H1 (cell line): ENCODE results near the gene MMP11. TPM values are rescaled to one million over a fixed set of nuclear protein-coding genes. Genes with fewer than 3 reads are reported as not detected.

Experiments
- CEBPB ChIP-seq: IDR thresholded peaks from 2 replicates; pipeline ENCODE4 v1.6.1; 2012; ENCODE audit warnings: low read depth, low read length
- CREB1 ChIP-seq: IDR thresholded peaks from 2 replicates; pipeline ENCODE4 v1.6.1; 2012; ENCODE audit warnings: inconsistent platforms
- FOSL1 ChIP-seq: IDR thresholded peaks from 2 replicates; pipeline ENCODE4 v1.6.1; 2011; ENCODE audit warnings: mild to moderate bottlenecking, low read depth, low read length, moderate library complexity; ENCODE audit not compliant: insufficient read depth
- JUND ChIP-seq: IDR thresholded peaks from 2 replicates; pipeline ENCODE4 v1.6.1; 2011; ENCODE audit warnings: mild to moderate bottlenecking, improper control_type of control experiment, low read length
- MAFK ChIP-seq: IDR thresholded peaks from 2 replicates; pipeline ENCODE4 v1.6.1; 2012; ENCODE audit warnings: low read depth, mild to moderate bottlenecking, improper control_type of control experiment, low read length
- SP4 ChIP-seq: IDR thresholded peaks from 2 replicates; pipeline ENCODE4 v1.6.1; 2012; ENCODE audit warnings: low read length, inconsistent platforms
- TAF1 ChIP-seq: IDR thresholded peaks from 2 replicates; pipeline ENCODE4 v1.6.1; 2011; ENCODE audit warnings: mild to moderate bottlenecking, low read depth, low read length
- polyA plus RNA-seq, 7 experiments: library from polyadenylated mRNA; depleted of rRNA in 3 of 7; stranded (reverse) in 5 of 7; unstranded in 2 of 7; fragments of >200 nt in 5 of 7; fragments of 200-250 nt in 2 of 7; gene quantifications; 1 replicate in 5 of 7; 2 replicates in 1 of 7; 4 replicates in 1 of 7; pipeline versions ENCODE4 v1.2.1 to v1.2.3, GENCODE V29; 2011 to 2013; ENCODE audit warnings: missing spikeins in 2 of 7, mixed read lengths in 2 of 7
- total RNA-seq: library from RNA; stranded (reverse); fragmentation: NEBNext Ultra II Directional; extraction: Animal tissue kit (Norgen Biotek cat#: 25700); gene quantifications from 2 replicates; pipeline ENCODE4 v1.2.1, GENCODE V29; 2021

Gene MMP11
- total and polyA plus RNA-seq, 2 of the 8 experiments (the other 6 are each of a cell fraction or from before 2014, with no cell fraction given): 10.2 to 18.3 TPM

DNA sequence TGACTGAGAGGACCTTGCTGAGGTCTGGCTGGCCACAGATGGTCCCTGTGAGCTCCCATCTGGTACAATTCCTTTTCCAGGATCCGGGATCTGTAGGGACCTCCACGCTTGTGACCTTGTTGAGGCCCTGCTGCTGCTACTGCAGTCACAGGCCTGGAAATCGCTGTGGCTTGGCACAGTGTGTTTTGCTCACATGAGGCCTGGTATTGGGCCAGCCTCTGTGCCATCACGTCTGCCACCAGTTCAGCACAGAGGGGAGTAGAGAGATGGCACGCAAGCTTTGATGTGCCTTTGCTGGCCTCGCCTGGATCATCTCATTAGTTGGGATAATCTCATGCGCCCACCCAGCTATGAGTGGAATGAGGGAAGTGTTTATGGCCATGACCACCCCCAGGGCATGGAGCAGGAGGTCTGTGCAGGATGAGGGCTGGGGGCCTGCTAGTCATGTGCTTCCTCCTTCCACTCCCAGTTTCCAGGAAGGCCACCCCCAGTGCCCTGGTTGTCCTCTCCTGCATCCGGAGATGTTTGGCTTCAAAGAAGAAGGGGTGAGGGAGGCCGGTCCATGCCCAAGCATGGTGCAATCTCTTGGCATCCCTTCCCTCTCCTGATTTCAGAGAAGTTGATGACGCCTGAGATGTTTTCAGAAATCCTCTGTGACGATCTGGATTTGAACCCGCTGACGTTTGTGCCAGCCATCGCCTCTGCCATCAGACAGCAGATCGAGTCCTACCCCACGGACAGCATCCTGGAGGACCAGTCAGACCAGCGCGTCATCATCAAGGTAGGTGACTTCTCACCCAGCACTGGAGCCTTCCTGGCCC is 43.7 kb downstream of the MMP11 start (continued):
- TF ChIP-seq TAF1 (no peak), CREB1 (no peak), CEBPB (no peak), JUND (no peak), MAFK (no peak), SP4 (no peak), FOSL1 (no peak)
